Stomach (tissue), 9 donors: ENCODE data around the gene PLXNB2. TPM values are rescaled to one million over a fixed set of nuclear protein-coding genes. Genes with fewer than 3 reads are reported as not detected.
A peak's percentile ranks its signal among the peaks of the same experiment; 100 is the strongest.

Source experiments
- DNase-seq, 2 donors: peaks; one replicate each; pipeline versions ENCODE4 v3.0.0 to v3.0.0-alpha.2; 2013 to 2019
- H3K27ac ChIP-seq, 5 donors: fragments of 200-600 bp in 4 of 5; sonication (generic) in 4 of 5; one replicate each; pipeline ENCODE4 v1.5.1; 2013 to 2019; ENCODE audit warnings: mild to moderate bottlenecking in 1 of 5, moderate library complexity in 1 of 5
- H3K27me3 ChIP-seq, 3 donors: fragments of 200-600 bp; sonication (generic); one replicate each; pipeline ENCODE4 v1.5.1; 2017 to 2019; ENCODE audit warnings: mixed run types in 1 of 3
- H3K36me3 ChIP-seq, 4 donors: fragments of 200-600 bp; sonication (generic); 1 replicate in 3 of 4; 2 replicates in 1 of 4; pipeline ENCODE4 v1.5.1; 2016 to 2019
- H3K4me1 ChIP-seq, 4 donors: fragments of 200-600 bp; sonication (generic); one replicate each; pipeline ENCODE4 v1.5.1; 2016 to 2019
- H3K4me3 ChIP-seq, 4 donors: fragments of 200-600 bp; sonication (generic) in 3 of 4; one replicate each; pipeline ENCODE4 v1.5.1; 2016 to 2019; ENCODE audit warnings: mild to moderate bottlenecking in 1 of 4
- H3K9me3 ChIP-seq, 4 donors: fragments of 200-600 bp; sonication (generic); one replicate each; pipeline ENCODE4 v1.5.1; 2016 to 2019
- EP300 ChIP-seq: sonication (generic); formaldehyde crosslinking; IDR thresholded peaks from one replicate; pipeline ENCODE4 v1.6.1; 2017; ENCODE audit warnings: antibody characterized with exemption
- POLR2A ChIP-seq, 4 donors: fragments of 450-650 bp; IDR thresholded peaks; one replicate each; pipeline ENCODE4 v1.6.1; 2016; ENCODE audit warnings: antibody characterized with exemption in 4 of 4, control low read depth in 2 of 4, mild to moderate bottlenecking in 1 of 4, moderate library complexity in 1 of 4
- POLR2AphosphoS5 ChIP-seq, 3 donors: sonication (generic); formaldehyde crosslinking; IDR thresholded peaks; one replicate each; pipeline ENCODE4 v1.6.1; 2016; ENCODE audit warnings: antibody characterized with exemption in 3 of 3
- WGBS, 5 donors: extraction: QIAGEN DNeasy Blood & Tissue Kit in 3 of 5; methylation state at CpG; one replicate each; pipeline versions ENCODE4 v1.1.5 to v1.1.7; 2013 to 2018; 5-methylcytosine and 5-hydroxymethylcytosine counted together
- intact Hi-C: fragments of 100-400 bp; cut with DNase I; formaldehyde crosslinking; loops from one replicate; pipeline ENCODE4 v1.15.1; 2023; ENCODE audit warnings: low total_unique reads
- polyA plus RNA-seq, 3 donors: library from polyadenylated mRNA; stranded (reverse); fragments of 200-250 nt; gene quantifications; one replicate each; pipeline ENCODE4 v1.2.3, GENCODE V29; 2013
- total RNA-seq, 5 donors: library from RNA; depleted of rRNA; stranded (reverse); fragments of >200 nt; gene quantifications; one replicate each; pipeline versions ENCODE4 v1.1.0 to v1.2.3, GENCODE V29; 2014 to 2016
- TF ChIP-seq, protein P1 (sequence below), 7 experiments: fragments of 450-650 bp in 4 of 7; fragments of 200-600 bp in 3 of 7; sonication (generic) in 3 of 7; IDR thresholded peaks; one replicate each; pipeline ENCODE4 v1.5.1; 2016 to 2019; ENCODE audit warnings: antibody characterized with exemption in 7 of 7, control low read depth in 2 of 7, mild to moderate bottlenecking in 1 of 7
- donor health status: healthy with polysubstance abuse.
- donor health status: Bipolar disorder and iron deficiency.
- donor health status: healthy.

PLXNB2 gene
- total and polyA plus RNA-seq, 8 donors = 50.3 to 648 (median 269) TPM

- peaks cover 0 to 8% (median under 1%) of the 10 kb centered on the region in 4 donors for H3K36me3 ChIP-seq
- no peaks in the 10 kb centered on the region for H3K9me3 ChIP-seq
- no peak for DNase-seq
- H3K27me3 ChIP-seq = no peaks in the 10 kb centered on the region
- WGBS, 5 donors = 78 to 100% (median 86%) methylated on average over 2 to 9 of the region's 9 CpGs
- TF ChIP-seq POLR2AphosphoS5 (IDR thresholded peaks at IDR 0.05) (no peak), EP300 (no peak), POLR2A (IDR thresholded peaks at IDR 0.05) (no peak)
- TF ChIP-seq, protein P1, sequence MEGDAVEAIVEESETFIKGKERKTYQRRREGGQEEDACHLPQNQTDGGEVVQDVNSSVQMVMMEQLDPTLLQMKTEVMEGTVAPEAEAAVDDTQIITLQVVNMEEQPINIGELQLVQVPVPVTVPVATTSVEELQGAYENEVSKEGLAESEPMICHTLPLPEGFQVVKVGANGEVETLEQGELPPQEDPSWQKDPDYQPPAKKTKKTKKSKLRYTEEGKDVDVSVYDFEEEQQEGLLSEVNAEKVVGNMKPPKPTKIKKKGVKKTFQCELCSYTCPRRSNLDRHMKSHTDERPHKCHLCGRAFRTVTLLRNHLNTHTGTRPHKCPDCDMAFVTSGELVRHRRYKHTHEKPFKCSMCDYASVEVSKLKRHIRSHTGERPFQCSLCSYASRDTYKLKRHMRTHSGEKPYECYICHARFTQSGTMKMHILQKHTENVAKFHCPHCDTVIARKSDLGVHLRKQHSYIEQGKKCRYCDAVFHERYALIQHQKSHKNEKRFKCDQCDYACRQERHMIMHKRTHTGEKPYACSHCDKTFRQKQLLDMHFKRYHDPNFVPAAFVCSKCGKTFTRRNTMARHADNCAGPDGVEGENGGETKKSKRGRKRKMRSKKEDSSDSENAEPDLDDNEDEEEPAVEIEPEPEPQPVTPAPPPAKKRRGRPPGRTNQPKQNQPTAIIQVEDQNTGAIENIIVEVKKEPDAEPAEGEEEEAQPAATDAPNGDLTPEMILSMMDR (IDR thresholded peaks at IDR 0.05) = no peak
- no peak overlapping the region for H3K27ac ChIP-seq
- intact Hi-C loops = no loop called here
- H3K4me3 ChIP-seq = no peak overlapping the region
- H3K4me1 ChIP-seq = peaks cover 0 to 17% (median 5%) of the 10 kb centered on the region in 4 donors
Measured at GRCh38 chr22:50317178-50317577, 9.7 kb upstream of the PLXNB2 start.

GRCh38 chr22:50316114-50317065, 8.9 kb upstream of the PLXNB2 start:
- H3K4me1 ChIP-seq = peaks cover 0 to 17% (median 5%) of the 10 kb centered on the region in 4 donors
- no peak for DNase-seq
- no peaks in the 10 kb centered on the region for H3K9me3 ChIP-seq
- no peak overlapping the region for H3K4me3 ChIP-seq
- peaks cover 0 to 16% (median 4%) of the 10 kb centered on the region in 4 donors for H3K36me3 ChIP-seq
- WGBS, 5 donors = 87 to 95% (median 94%) methylated on average over 24 to 28 of the region's 45 CpGs
- H3K27me3 ChIP-seq = no peaks in the 10 kb centered on the region
- TF ChIP-seq EP300 (no peak), POLR2A (IDR thresholded peaks at IDR 0.05) (no peak), POLR2AphosphoS5 (IDR thresholded peaks at IDR 0.05) (no peak)
- TF ChIP-seq, protein P1 (IDR thresholded peaks at IDR 0.05) = no peak
- intact Hi-C loops = no loop called here
- H3K27ac ChIP-seq = no peak overlapping the region

- H3K27ac ChIP-seq = peak overlapping the region in 1 of 5 donors; percentile 50
- TF ChIP-seq POLR2A (IDR thresholded peaks at IDR 0.05) = no peak
- TF ChIP-seq, protein P1 (IDR thresholded peaks at IDR 0.05) = no peak
- no peak for TF ChIP-seq EP300
- TF ChIP-seq POLR2AphosphoS5 (IDR thresholded peaks at IDR 0.05) = no peak
- H3K36me3 ChIP-seq = peaks cover 0 to 18% (median 4%) of the 10 kb centered on the region in 4 donors
- intact Hi-C loops = no loop called here
- no peak overlapping the region for H3K4me3 ChIP-seq
- H3K27me3 ChIP-seq = no peaks in the 10 kb centered on the region
- 89 to 94% (median 93%) methylated on average over 13 to 18 of the region's 18 CpGs for WGBS, 5 donors
- H3K9me3 ChIP-seq = no peaks in the 10 kb centered on the region
- peaks cover 0 to 17% (median 5%) of the 10 kb centered on the region in 4 donors for H3K4me1 ChIP-seq
- no peak for DNase-seq
Measured at GRCh38 chr22:50315289-50316113, 8.1 kb upstream of the PLXNB2 start.
